Peyer's patch (tissue), 4 donors: ENCODE results near the gene POLD1. TPM values are rescaled to one million over a fixed set of nuclear protein-coding genes. Genes with fewer than 3 reads are reported as not detected.
A peak's percentile ranks its signal among the peaks of the same experiment; 100 is the strongest.

Source experiments
- DNase-seq, 3 donors: peaks; one replicate each; pipeline ENCODE4 v3.0.0-alpha.2; 2017 to 2019
- H3K27ac ChIP-seq, 4 donors: fragments of 200-600 bp; sonication (generic); one replicate each; pipeline ENCODE4 v1.5.1; 2016 to 2019
- H3K27me3 ChIP-seq, 2 donors: fragments of 200-600 bp; sonication (generic); one replicate each; pipeline ENCODE4 v1.5.1; 2019
- H3K36me3 ChIP-seq, 3 donors: fragments of 200-600 bp; sonication (generic); one replicate each; pipeline ENCODE4 v1.5.1; 2016 to 2019
- H3K4me1 ChIP-seq, 4 donors: fragments of 200-600 bp; sonication (generic); one replicate each; pipeline ENCODE4 v1.5.1; 2016 to 2019
- H3K4me3 ChIP-seq, 4 donors: fragments of 200-600 bp; sonication (generic); 1 replicate in 3 of 4; 2 replicates in 1 of 4; pipeline ENCODE4 v1.5.1; 2016 to 2019; ENCODE audit warnings: mild to moderate bottlenecking in 1 of 4
- H3K9me3 ChIP-seq, 4 donors: fragments of 200-600 bp; sonication (generic); one replicate each; pipeline ENCODE4 v1.5.1; 2016 to 2019; ENCODE audit warnings: mild to moderate bottlenecking in 1 of 4
- POLR2A ChIP-seq, 2 donors: fragments of 450-650 bp; IDR thresholded peaks; one replicate each; pipeline ENCODE4 v1.5.1; 2017; ENCODE audit warnings: antibody characterized with exemption in 2 of 2, mild to moderate bottlenecking in 2 of 2, moderate library complexity in 2 of 2
- total RNA-seq, 4 donors: library from RNA; depleted of rRNA; stranded (reverse); fragments of >200 nt; gene quantifications; one replicate each; pipeline ENCODE4 v1.1.0, GENCODE V29; 2016
- TF ChIP-seq, protein P1 (sequence below), 6 experiments: fragments of 450-650 bp in 4 of 6; fragments of 200-600 bp in 2 of 6; sonication (generic) in 1 of 6; IDR thresholded peaks; one replicate each; pipeline ENCODE4 v1.5.1; 2017 to 2019; ENCODE audit warnings: antibody characterized with exemption in 6 of 6, mild to moderate bottlenecking in 3 of 6, moderate library complexity in 1 of 6

Gene POLD1
- total RNA-seq, 4 donors from 2014 or later: 14.9 to 90.0 (median 27.3) TPM

DNA sequence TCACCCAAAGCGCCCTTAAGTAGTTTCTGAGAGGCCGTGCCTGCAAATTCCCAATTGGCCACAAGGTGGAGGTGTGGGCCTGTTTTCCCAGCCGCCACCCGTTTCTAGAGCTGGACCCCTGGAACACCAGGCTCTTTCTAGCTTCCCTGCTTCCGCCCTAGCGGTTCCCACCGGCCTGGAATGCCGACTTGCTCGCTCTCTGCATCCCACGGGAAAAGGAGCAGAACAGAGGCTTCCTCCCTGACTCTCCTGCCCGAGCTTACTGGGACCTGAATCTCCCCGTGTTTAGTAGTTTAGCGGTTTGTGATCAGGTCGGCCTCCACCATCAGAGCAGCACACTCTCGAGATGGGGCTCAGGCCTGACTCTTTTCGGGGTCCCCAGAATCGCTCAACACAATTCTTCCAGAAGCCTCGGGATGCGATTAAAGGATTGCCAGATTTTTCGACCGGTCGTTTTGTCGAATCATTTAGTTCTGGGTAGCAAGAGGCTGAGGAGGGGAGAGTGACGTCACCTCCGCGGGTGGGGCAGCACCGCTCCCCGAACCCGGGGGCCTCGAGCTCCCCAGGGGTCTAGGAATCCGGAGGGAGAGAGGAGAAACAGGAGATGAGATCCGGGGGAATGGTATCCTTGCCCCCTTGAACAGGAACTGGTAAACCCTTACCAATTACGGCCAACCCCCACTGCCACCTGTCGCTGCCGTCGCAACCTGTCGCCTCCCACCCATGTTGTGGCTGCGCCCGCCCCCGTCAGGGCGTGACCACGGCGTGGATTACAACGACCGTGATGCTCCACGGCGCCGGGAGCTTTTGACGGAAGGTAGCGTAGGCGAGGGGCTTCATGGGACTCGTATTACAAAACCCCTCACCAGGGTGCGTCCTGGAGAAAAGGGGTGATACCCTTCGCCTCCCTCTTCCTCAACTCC, 26.7 kb upstream of the POLD1 start:
- H3K36me3 ChIP-seq: no peaks in the 10 kb centered on the region
- H3K9me3 ChIP-seq: no peaks in the 10 kb centered on the region
- no peaks in the 10 kb centered on the region for H3K27me3 ChIP-seq
- H3K4me3 ChIP-seq: peak overlapping the region; percentile 39 to 48 (median 46)
- H3K4me1 ChIP-seq: peaks cover 0 to 7% (median 0%) of the 10 kb centered on the region in 4 donors
- peak overlapping the region; percentile 83 to 95 (median 86) for H3K27ac ChIP-seq
- DNase-seq: peak; percentile 82 to 93 (median 90)
- TF ChIP-seq, protein P1, sequence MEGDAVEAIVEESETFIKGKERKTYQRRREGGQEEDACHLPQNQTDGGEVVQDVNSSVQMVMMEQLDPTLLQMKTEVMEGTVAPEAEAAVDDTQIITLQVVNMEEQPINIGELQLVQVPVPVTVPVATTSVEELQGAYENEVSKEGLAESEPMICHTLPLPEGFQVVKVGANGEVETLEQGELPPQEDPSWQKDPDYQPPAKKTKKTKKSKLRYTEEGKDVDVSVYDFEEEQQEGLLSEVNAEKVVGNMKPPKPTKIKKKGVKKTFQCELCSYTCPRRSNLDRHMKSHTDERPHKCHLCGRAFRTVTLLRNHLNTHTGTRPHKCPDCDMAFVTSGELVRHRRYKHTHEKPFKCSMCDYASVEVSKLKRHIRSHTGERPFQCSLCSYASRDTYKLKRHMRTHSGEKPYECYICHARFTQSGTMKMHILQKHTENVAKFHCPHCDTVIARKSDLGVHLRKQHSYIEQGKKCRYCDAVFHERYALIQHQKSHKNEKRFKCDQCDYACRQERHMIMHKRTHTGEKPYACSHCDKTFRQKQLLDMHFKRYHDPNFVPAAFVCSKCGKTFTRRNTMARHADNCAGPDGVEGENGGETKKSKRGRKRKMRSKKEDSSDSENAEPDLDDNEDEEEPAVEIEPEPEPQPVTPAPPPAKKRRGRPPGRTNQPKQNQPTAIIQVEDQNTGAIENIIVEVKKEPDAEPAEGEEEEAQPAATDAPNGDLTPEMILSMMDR (IDR thresholded peaks at IDR 0.05): peak; percentile 87 to 95 (median 88)
- TF ChIP-seq POLR2A (IDR thresholded peaks at IDR 0.05): no peak

DNA sequence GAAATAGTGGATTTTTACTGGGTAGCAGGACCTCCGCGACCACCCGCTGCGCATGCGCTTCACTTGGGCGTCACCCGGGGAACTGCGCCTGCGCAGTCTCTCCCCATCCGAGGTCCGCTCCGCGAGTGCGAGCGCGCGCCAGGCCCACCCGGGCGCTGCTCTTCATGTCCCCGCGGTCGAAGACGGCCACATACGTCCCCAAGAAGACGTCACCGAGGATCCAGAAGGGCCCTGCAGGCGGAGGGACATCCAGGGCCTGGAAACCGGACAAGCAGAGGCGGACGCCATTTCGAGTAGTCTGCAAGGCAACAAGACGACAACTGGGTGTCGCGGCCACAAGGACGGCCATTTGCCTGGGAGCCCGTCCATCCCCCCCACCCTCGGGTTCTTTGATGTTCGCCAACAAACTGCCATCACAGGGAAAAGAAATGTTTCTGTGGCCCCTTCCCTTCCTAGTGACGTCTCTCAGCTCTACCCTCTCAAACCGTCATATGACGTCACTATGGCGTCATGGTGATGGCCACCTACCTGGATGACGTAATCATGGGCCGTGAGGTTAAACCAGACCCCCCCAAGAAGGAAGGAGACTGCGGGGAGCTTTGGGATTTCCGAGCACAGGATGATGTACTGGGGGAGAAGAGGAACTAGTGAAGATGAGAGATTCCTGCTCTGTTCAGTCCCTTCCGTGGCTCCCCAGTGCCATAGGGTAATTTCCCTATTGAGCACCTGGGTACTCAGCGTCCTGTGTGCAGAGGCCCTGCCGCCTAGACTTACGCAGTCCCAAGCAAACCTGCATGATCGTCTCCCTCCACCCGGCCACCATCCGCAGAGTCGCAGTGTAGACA, 25.4 kb upstream of the POLD1 start:
- Histone ChIP-seq H3K9me3 (no peaks in the 10 kb centered on the region), H3K4me3 (peak overlapping the region; percentile 39 to 48 (median 46)), H3K27me3 (no peaks in the 10 kb centered on the region), H3K36me3 (no peaks in the 10 kb centered on the region), H3K4me1 (peaks cover 0 to 7% (median 0%) of the 10 kb centered on the region in 4 donors), H3K27ac (peak overlapping the region; percentile 83 to 95 (median 86))
- TF ChIP-seq POLR2A (IDR thresholded peaks at IDR 0.05): peak in 1 of 2 donors; percentile 30
- TF ChIP-seq, protein P1 (IDR thresholded peaks at IDR 0.05): no peak
- DNase-seq: peak; percentile 70 to 85 (median 72)

DNA sequence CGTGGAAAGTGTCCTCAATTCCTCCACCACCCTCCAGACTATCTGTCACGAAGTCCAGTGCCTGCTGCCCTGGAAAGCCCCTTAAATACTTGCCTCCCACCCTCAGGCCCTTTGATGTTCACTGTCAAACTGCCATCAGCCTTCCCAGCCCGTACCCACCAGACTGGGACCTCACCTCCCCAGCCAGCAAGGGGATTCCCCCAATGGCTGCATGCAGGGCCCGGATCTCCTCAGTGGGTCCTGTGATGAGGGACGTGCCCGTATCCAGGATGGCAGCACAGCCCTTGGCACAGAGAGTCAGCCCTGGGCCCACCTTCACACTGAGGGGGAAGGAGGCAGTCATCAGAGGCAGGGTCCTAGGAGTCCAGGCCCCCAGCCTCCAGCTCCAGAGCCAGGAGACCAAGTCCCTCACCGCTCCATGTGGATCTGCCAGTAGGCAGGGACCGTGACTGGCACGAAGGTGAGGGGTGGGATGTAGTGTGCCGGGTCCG, 24.8 kb upstream of the POLD1 start:
- no peak overlapping the region for H3K4me3 ChIP-seq
- no peaks in the 10 kb centered on the region for H3K9me3 ChIP-seq
- DNase-seq: no peak
- no peak for TF ChIP-seq POLR2A (IDR thresholded peaks at IDR 0.05)
- TF ChIP-seq, protein P1 (IDR thresholded peaks at IDR 0.05): no peak
- H3K27me3 ChIP-seq: no peaks in the 10 kb centered on the region
- H3K4me1 ChIP-seq: peaks cover 0 to 7% (median 0%) of the 10 kb centered on the region in 4 donors
- H3K36me3 ChIP-seq: no peaks in the 10 kb centered on the region
- no peak overlapping the region for H3K27ac ChIP-seq

DNA sequence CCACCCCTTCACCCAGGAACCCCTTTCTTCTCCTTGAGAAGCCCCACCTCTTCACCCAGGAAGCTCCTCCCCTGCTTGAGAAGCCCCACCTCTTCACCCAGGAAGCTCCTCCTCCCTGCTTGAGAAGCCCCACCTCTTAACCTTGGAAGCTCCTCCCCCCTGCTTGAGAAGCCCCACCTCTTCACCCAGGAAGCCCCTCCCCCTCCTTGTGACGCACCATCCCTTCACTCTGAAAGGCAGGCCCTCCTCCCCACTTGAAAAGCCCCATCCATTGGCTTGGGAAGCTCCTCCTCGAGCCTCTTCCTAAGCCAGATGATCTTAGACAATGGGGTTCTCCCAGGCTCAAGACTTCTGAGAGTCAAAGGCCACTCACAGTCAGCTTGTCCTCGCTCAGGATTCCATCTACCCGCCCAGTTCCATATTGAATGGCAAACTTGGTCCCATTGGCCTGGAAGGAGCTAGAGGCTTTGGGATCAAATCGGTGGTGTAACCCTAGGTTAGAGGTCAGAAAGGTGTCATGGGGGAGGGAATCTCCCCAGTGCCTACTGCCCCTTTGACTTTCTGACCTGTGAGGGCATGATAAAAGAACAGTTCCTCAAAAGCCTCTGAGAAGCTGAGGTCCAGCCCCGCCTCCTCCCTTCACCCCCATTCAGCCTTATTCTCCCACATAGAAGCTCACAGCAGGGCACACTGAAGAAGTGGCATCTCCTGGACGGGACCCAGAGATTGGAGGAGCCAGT, 22.7 kb upstream of the POLD1 start:
- Histone ChIP-seq H3K36me3 (no peaks in the 10 kb centered on the region), H3K27me3 (no peaks in the 10 kb centered on the region), H3K9me3 (no peaks in the 10 kb centered on the region), H3K27ac (peak overlapping the region in 1 of 4 donors; percentile 10), H3K4me1 (peaks cover 0 to 7% (median 3%) of the 10 kb centered on the region in 4 donors), H3K4me3 (no peak overlapping the region)
- no peak for TF ChIP-seq POLR2A (IDR thresholded peaks at IDR 0.05)
- TF ChIP-seq, protein P1 (IDR thresholded peaks at IDR 0.05): no peak
- DNase-seq: no peak

DNA sequence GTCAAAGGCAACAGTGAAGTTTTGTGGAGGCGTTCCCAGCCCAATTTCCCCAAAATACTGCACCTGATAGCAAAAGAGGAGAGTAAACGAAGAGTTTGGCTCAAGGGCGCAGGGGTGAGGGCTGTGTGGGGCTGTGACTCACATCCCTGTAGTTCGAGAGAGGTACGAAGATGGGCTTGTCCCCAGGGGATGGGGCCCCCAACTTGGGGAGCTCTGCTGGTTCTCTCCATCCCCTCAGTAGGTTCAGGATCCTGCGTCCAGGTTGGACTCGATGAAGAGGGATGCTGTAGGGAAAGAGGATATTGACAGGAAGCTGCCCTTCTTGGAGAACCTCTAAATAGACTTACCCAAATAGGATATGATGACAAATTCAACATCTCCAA, 22.1 kb upstream of the POLD1 start:
- no peak for DNase-seq
- H3K36me3 ChIP-seq: no peaks in the 10 kb centered on the region
- no peaks in the 10 kb centered on the region for H3K27me3 ChIP-seq
- TF ChIP-seq, protein P1 (IDR thresholded peaks at IDR 0.05): no peak
- TF ChIP-seq POLR2A (IDR thresholded peaks at IDR 0.05): no peak
- H3K4me1 ChIP-seq: peaks cover 0 to 7% (median 3%) of the 10 kb centered on the region in 4 donors
- no peaks in the 10 kb centered on the region for H3K9me3 ChIP-seq
- no peak overlapping the region for H3K27ac ChIP-seq
- no peak overlapping the region for H3K4me3 ChIP-seq
